GM11168 (cell line): Measurements from ENCODE around the gene PPP1R14C.

ENCODE experiments used
- in situ Hi-C: fragments of 300-500 bp; cut with MboI; formaldehyde crosslinking; loops from one replicate; pipeline ENCODE4 v1.12.0; 2022; ENCODE audit warnings: low sequenced_read_pairs; ENCODE audit not compliant: unreplicated experiment

PPP1R14C gene, protein sequence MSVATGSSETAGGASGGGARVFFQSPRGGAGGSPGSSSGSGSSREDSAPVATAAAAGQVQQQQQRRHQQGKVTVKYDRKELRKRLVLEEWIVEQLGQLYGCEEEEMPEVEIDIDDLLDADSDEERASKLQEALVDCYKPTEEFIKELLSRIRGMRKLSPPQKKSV

GRCh38 chr6:150142670-150143515 is at the start of gene PPP1R14C:
Gene PPP1R14C (plus strand): TSS chr6:150143044. CDS start chr6:150143193, 149 bp downstream.
- in situ Hi-C loops: no loop called here

- in situ Hi-C loops: no loop called here
These were observed 49.4 kb upstream of the PPP1R14C start for GRCh38 chr6:150093397-150093796.

DNA sequence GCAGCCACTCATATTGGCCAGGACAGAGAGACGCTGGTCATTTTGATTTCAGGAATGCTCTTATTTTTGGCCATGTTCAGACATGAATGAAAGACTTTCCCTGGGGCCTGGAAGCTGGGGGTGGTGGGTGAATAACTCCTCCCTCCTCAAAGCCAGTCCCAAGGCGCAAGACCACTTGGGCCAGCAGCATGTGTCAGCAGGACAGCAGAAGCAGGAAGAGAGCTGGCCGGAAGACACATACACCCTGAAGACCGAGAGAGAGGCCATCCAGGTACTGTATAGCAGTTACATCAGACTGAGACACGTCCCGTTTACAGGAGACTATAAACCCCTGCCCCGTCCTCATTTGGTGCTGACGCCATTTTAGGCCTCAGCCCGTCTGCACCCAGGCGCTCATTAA is 44.7 kb upstream of the PPP1R14C start:
- in situ Hi-C loops: no loop called here

DNA sequence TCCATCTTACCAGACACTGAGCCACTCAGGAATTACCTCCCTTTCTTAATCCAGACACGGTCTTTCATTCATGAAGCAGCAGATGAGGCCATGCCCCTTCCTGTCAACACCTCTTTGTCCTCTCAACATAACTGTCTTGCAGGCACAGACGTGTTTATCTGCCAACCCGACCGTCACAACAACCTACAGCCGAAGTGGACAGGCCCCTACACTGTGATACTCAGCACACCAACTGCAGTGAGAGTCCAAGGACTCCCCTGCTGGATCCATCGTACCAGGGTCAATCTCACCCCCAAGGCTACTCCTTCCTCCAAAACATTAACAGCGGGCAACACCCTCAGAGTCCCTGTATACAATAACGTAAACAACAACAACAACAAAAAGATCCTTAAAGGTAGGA is 43.3 kb upstream of the PPP1R14C start:
- in situ Hi-C loops: no loop called here

DNA sequence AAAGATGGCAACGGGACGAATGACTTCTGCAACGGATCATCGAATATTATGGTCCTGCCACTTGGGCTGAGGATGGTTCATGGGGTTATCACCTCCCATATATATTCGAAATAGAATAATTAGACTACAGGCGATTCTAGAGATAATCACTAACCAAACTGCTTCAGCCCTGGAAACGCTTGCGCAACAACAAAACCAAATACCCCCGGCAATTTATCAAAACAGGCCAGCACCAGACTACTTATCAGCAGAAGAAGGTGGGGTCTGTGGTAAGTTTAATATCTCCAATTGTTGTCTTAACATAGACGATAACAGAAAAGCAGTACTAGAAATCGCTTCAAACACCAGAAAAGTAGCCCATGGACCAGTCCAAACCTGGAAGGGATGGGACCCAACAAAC is 42.9 kb upstream of the PPP1R14C start:
- in situ Hi-C loops: no loop called here

GRCh38 chr6:150100745-150101144 is 42.1 kb upstream of the PPP1R14C start:
- in situ Hi-C loops: no loop called here

- in situ Hi-C loops: no loop called here
These were observed 40.0 kb upstream of the PPP1R14C start for GRCh38 chr6:150102750-150103270.

DNA sequence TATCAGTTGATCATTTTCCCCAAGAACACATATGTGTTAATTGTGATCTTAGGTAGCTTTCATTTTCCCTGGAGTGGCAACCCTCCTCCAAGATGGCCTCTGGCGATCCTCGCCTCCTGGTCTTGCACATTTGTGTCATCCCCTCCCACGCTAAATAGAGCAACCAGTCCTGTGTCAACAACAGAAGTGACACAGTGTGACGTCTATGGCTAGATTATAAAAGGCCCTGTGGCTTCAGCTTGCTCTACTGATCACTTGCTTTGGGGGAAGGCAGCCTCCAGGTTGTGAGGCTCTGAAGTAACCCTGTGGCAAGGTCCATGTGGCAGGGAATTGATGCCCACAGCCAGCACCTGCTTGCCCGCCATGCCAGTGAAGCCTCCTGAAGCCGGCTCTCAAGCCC is 30.6 kb upstream of the PPP1R14C start:
- in situ Hi-C loops: no loop called here

DNA sequence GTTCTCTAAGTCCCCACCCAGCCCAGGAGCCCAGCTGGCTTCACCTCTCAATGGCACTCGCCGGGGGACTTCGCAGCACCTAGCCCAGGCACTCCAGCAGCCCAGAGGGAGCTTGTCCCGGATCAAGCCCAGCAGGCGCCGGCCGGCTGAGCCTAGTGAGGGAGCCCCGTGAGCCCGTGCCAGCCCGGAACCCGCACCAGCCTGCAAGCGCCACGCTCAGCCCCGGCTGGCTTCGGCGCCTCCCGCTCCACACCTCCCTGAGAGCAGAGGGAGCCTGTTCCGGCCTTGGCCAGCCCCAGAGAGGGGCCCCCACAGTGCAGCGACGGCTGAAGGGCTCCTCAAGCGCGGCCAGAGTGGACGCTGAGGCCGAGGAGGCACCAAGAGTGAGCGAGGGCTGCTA is 27.1 kb upstream of the PPP1R14C start:
- in situ Hi-C loops: no loop called here

- in situ Hi-C loops: no loop called here
These were observed 26.5 kb upstream of the PPP1R14C start for GRCh38 chr6:150116200-150116800.

- in situ Hi-C loops: no loop called here
These were observed 24.6 kb upstream of the PPP1R14C start for GRCh38 chr6:150118203-150118602.

DNA sequence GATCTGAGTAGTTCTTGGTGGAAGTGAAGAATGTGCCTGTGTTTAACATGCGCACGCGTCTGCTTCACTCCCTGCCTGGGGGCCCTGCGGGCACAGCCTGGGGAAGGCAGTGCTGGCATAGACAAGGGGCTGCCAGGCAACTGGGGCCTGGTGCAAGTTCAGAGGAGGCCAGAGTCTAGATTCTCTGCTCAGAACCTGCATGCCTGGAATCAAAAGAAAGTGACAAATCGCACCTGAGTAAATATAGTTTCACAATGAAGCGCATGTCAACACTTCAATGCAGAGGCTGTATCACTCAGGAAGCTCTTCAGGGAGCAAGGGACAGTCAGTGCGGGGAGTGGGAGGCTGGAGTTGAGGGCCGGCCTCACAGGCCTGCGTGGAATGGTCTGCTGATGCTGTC is 24.2 kb upstream of the PPP1R14C start:
- in situ Hi-C loops: no loop called here

DNA sequence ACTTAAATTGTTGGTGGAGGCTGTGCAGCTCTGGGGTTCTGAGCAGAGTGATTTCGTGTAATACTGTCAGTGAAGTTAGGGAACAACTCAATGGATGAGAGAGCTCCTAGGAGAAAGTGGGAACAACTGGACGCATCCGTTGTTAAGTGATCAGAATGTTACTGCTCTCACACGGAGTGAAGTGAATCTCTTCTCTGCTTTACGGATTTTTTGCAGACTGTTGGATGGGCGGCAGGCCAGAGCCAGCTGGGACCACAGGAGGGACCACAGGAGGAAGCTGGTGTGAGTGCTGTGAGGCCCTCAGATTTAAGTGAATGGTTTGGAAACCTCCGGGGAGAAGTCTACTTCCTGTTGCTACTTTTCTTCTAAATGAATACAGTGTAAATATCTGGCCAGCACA is 23.7 kb upstream of the PPP1R14C start:
- in situ Hi-C loops: no loop called here

DNA sequence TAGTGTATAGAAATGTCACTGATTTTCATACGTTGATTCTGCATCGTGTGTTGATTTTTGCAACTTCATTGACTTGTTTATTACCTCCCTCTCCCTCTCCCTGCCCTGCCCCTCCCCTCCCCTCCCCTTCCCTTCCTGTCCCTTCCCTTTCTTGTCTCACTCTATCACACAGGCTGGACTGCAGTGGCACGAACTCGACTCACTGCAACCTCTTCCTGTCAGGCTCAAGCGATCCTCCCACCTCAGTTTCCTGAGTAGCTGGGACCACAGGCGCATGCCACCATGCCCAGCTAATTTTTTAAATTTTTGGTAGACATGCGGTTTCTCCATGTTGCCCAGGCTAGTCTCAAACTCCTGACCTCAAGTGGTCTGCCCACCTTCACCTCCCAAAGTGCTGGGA is 19.2 kb upstream of the PPP1R14C start:
- in situ Hi-C loops: no loop called here

DNA sequence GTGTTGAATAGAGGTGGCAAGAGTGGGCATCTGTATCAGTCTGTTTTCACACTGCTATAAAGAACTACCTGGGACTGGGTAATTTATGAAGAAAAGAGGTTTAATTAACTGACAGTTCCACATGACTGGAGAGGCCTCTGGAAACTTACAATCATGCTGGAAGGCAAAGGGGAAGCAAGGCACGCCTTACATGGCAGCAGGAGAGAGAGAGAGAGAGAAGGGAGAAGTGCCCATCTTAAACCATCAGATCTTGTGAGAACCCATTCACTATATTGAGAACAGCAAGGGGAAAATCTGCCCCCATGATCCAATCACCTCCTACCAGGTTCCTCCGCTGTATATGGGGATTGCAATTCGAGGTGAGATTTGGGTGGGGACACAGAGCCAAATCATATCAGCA is 18.6 kb upstream of the PPP1R14C start:
- in situ Hi-C loops: no loop called here

DNA sequence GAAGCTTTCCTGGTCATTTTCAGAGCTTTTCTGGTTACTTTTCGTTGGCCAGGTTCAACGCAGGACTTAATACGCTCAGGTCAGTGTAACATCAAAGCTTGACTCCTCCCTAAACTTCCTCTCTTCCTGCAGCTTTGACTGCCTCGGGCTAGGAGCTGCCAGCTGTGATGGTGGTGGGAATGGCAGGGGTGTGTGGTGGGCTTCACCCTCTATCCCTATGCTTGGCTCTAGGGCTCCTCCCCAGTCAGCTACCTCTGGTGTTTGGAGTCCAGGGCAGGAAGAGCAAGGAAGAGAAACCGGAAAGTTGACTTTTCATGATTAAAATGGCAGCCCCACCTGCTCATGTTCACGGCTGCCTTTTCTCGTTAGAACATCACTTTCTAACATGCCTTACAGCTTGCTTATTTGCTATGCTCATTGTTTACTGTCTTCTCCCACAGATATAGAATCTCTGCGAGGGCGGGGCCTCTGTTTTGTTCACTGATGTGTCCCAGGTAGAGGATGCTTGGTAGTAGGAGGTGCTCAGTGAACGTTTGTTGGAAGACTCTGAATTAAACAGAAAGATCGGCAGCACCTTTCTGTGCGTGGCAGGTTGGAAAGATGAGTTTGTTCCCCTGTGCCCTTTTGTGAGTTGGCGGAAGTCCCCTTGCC is 16.1 kb upstream of the PPP1R14C start:
- in situ Hi-C loops: no loop called here

- in situ Hi-C loops: no loop called here
These were observed 14.4 kb upstream of the PPP1R14C start for GRCh38 chr6:150128425-150128824.

- in situ Hi-C loops: no loop called here
These were observed 13.0 kb upstream of the PPP1R14C start for GRCh38 chr6:150129616-150130505.

DNA sequence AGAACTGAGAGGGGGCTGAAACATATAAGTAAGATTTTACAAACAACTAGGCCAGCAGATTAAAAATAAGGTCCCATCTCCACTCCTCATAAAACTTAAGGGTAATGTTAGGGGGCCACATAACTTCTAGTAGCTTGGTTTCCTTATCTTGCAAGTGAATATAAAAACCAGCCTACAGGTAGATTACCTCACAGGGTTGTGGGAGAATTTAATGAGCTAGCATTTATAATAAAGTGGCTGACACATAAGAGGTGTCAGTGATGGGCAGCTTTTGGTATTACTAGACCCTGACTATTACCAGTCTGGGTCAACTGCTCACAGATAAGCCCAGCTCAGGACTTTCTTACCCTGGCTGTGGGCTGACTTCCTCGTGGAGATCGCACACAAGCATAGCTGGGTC is 9.2 kb upstream of the PPP1R14C start:
- in situ Hi-C loops: no loop called here
